MCF 10A (cell line): Measurements from ENCODE around the gene CHP2. TPM values are rescaled to one million over a fixed set of nuclear protein-coding genes. Genes with fewer than 3 reads are reported as not detected.

Experiments
- BruUV-seq: library from RNA; stranded (reverse); fragments of 400-500 nt; replicated peaks from 2 replicates; lab custom pipeline; 2021; lab: Mats Ljungman, UMichigan
- CTCF ChIA-PET: fragments of 300-600 bp; sonication (Branson Sonifier 250); formaldehyde crosslinking; extraction: SDS; loops from one replicate; lab custom pipeline; 2021; ENCODE audit warnings: antibody characterized with exemption, inconsistent platforms; lab: Yijun Ruan, JAX
- POLR2A ChIA-PET: fragments of 300-600, 350-650 bp; sonication (Branson Sonifier 250); formaldehyde crosslinking; extraction: SDS; loops from one replicate; lab custom pipeline; 2020; ENCODE audit warnings: antibody characterized with exemption, inconsistent platforms; lab: Yijun Ruan, JAX
- DNase-seq: peaks from one replicate; pipeline ENCODE4 v3.0.0-alpha.2; 2018; ENCODE audit not compliant: unreplicated experiment
- H3K27ac Mint-ChIP-seq: one replicate; pipeline ENCODE4 v1.8.0; 2022; ENCODE audit warnings: mild to moderate bottlenecking, low read depth, mixed read lengths; ENCODE audit not compliant: unreplicated experiment
- H3K27me3 Mint-ChIP-seq: one replicate; pipeline ENCODE4 v1.8.0; 2022; ENCODE audit warnings: mixed read lengths; ENCODE audit not compliant: insufficient read depth, unreplicated experiment
- H3K36me3 Mint-ChIP-seq: one replicate; pipeline ENCODE4 v1.8.0; 2022; ENCODE audit warnings: mild to moderate bottlenecking, moderate library complexity, mixed read lengths; ENCODE audit not compliant: insufficient read depth, unreplicated experiment
- H3K4me1 Mint-ChIP-seq: one replicate; pipeline ENCODE4 v1.8.0; 2022; ENCODE audit warnings: mixed read lengths; ENCODE audit not compliant: insufficient read depth, unreplicated experiment
- H3K4me3 Mint-ChIP-seq: one replicate; pipeline ENCODE4 v1.8.0; 2022; ENCODE audit warnings: mild to moderate bottlenecking, moderate library complexity, mixed read lengths; ENCODE audit not compliant: unreplicated experiment
- H3K9me3 Mint-ChIP-seq: one replicate; pipeline ENCODE4 v1.8.0; 2022; ENCODE audit warnings: mixed read lengths; ENCODE audit not compliant: unreplicated experiment
- CTCF ChIP-seq: fragments of 200-600 bp; IDR thresholded peaks from one replicate; pipeline ENCODE4 v1.8.0; 2022; ENCODE audit warnings: antibody characterized with exemption, mild to moderate bottlenecking; ENCODE audit not compliant: unreplicated experiment
- intact Hi-C: fragments of 100-400 bp; cut with micrococcal nuclease; formaldehyde crosslinking; loops from 2 replicates; pipeline ENCODE4 v1.14.1; 2022
- total RNA-seq: library from RNA; stranded (reverse); gene quantifications from 2 replicates; pipeline ENCODE4 v1.2.3, GENCODE V29; 2022

CHP2 gene
- total RNA-seq, 1 experiment from 2014 or later: not detected

- ChIA-PET POLR2A (no interaction called here), CTCF (interaction anchor here (2.3 kb wide), 1 partner anchor 282 kb away, joined by 6 read pairs; no protein-coding TSS in a partner anchor)
- no peak for DNase-seq
- H3K4me3 Mint-ChIP-seq: no peak overlapping the region
- no peak overlapping the region for H3K27ac Mint-ChIP-seq
- H3K9me3 Mint-ChIP-seq: peaks cover 7% of the 10 kb centered on the region
- H3K4me1 Mint-ChIP-seq: no peaks in the 10 kb centered on the region
- intact Hi-C loops: no loop called here
- BruUV-seq: no TSS peak
- TF ChIP-seq CTCF: no peak
- peaks cover 26% of the 10 kb centered on the region for H3K27me3 Mint-ChIP-seq
- no peaks in the 10 kb centered on the region for H3K36me3 Mint-ChIP-seq
Observed at GRCh38 chr16:23753908-23754593, 775 bp upstream of the CHP2 start.

GRCh38 chr16:23755484-23755809 is 621 bp downstream of the CHP2 start:
- POLR2A ChIA-PET: no interaction called here
- Mint-ChIP-seq H3K36me3 (no peaks in the 10 kb centered on the region), H3K27ac (no peak overlapping the region), H3K4me1 (no peaks in the 10 kb centered on the region), H3K4me3 (no peak overlapping the region), H3K9me3 (peaks cover 7% of the 10 kb centered on the region), H3K27me3 (peaks cover 26% of the 10 kb centered on the region)
- BruUV-seq: no TSS peak
- CTCF ChIA-PET: no interaction called here
- intact Hi-C loops: no loop called here
- TF ChIP-seq CTCF: no peak
- DNase-seq: no peak

GRCh38 chr16:23757116-23757515 is 2.3 kb downstream of the CHP2 start:
- CTCF ChIA-PET: interaction anchor here (0.5 to 1.1 kb wide), 2 partner anchors 78 to 122 kb away, joined by 3 read pairs; no protein-coding TSS in a partner anchor
- TF ChIP-seq CTCF: no peak
- POLR2A ChIA-PET: no interaction called here
- peaks cover 7% of the 10 kb centered on the region for H3K9me3 Mint-ChIP-seq
- no peak overlapping the region for H3K4me3 Mint-ChIP-seq
- no peaks in the 10 kb centered on the region for H3K4me1 Mint-ChIP-seq
- H3K36me3 Mint-ChIP-seq: no peaks in the 10 kb centered on the region
- H3K27ac Mint-ChIP-seq: no peak overlapping the region
- intact Hi-C loops: no loop called here
- DNase-seq: no peak
- no TSS peak for BruUV-seq
- H3K27me3 Mint-ChIP-seq: peaks cover 26% of the 10 kb centered on the region

GRCh38 chr16:23757937-23758619 is 3.3 kb downstream of the CHP2 start:
- intact Hi-C loops: no loop called here
- TF ChIP-seq CTCF: no peak
- H3K4me1 Mint-ChIP-seq: no peaks in the 10 kb centered on the region
- BruUV-seq: no TSS peak
- no peak for DNase-seq
- ChIA-PET POLR2A (no interaction called here), CTCF (interaction anchor here (0.5 to 1.1 kb wide), 3 partner anchors 22 to 121 kb away, joined by 3 to 5 read pairs (median 3); no protein-coding TSS in a partner anchor)
- H3K9me3 Mint-ChIP-seq: peaks cover 7% of the 10 kb centered on the region
- peaks cover 26% of the 10 kb centered on the region for H3K27me3 Mint-ChIP-seq
- H3K36me3 Mint-ChIP-seq: no peaks in the 10 kb centered on the region
- H3K27ac Mint-ChIP-seq: no peak overlapping the region
- no peak overlapping the region for H3K4me3 Mint-ChIP-seq
